ENCODE data around the gene PCSK2.

PCSK2 gene

GRCh38 chr20:17452441-17452840, 225.6 kb downstream of the PCSK2 start:
- DNase-seq: no peak

GRCh38 chr20:17453592-17453991, 226.8 kb downstream of the PCSK2 start:
- DNase-seq: no peak

DNA sequence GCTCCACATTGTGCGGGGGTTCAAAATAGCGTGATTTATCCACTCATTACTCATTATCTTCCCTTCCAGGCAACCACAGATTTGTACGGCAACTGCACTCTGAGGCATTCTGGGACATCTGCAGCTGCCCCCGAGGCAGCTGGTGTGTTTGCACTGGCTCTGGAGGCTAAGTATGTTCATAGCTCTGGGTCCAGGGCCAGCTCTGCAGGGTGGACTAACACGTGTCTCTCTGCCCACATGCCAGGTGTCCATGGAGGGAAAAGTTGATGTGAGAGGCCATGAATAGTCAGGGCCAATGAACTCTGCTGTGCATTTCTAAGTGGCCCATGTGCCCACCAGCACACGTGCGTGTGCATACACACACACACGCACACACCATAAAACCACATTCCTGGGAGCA, 229.4 kb downstream of the PCSK2 start:
- DNase-seq: no peak

DNA sequence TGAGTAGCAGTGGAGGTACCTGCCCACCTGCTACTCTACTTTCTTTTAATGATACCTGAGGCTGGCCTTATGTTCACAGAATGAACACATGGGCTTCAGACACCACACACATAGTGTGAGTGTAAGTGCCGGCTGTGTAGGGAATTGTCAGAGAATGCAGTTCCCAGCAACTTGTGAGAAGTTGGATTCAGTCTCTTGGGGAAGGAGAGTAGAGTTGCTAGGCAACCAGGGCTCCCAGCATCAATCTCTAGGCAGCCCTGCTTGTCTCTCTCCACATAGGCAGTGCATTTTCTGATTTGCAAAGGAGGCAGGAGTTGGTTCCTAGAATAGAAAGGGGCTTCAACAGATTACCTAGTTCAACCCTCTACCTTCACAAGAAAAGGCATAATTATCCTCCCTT, 230.2 kb downstream of the PCSK2 start:
- no peak for DNase-seq

DNA sequence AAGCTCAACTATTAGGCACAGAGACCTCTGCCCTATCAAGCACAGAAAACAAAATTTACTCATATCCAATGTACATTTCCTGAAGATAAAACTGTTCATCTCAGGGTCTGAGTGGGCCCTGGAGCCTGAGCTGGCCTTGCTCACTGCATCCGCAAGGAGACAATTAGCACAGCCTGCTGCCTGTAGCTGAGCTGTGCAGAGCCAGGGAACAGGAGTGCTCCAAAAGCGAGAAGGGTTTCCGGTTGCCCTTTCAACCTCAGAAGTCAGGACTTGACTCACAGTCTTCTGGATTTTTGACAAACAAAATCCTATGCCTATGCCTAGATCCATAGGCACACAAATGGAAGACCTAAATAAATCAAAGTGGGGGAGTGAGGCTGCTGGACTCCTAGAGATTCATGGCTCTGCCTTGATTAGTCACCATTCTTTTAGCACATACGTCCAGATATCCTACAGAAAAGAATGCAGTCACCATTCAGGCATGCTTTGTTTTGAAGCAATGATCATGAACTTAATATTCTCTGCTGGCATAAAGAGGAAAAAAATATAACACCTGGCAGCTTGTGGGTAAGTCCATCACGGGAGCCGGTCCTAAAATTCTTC, 230.8 kb downstream of the PCSK2 start:
- DNase-seq: no peak

- DNase-seq: no peak
These were observed 233.3 kb downstream of the PCSK2 start for GRCh38 chr20:17460119-17460518.

DNA sequence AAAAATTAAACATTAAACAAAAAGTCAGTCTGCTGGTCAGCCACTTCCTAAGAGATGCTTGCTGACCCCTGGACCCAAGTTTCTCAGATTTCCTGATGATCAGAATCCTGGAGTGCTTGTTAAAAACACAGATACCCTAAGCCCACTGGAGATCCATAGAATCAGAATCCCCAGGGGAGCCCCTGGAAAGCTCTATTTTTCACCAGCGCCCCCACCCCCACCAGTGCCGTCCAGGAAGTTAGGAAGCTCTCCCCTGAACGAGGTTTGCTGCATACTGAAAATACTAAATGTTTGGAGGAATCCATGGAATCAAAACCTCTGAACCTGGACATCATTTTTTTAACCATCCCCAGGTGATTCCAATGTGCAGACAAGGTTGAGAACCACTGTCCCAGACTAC, 235.1 kb downstream of the PCSK2 start:
- DNase-seq: no peak

DNA sequence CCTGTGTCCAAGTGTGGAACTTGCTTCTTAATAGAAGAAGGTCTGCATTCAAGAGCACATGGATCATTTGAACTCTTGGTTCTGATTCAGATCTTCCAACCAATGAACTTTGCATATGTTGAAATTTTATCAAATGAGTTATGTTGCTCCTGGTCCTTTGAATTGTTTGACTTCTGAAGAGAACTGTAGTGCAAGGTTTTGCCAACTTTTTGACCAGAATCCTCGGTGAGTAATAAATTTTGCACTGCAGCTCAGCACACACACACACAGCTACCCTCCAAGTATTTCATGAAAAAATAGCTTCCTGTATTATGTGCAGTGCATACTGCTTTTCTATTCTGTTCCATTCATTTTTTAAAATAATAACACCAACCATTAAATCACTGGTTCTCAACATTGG, 236.9 kb downstream of the PCSK2 start:
- no peak for DNase-seq

DNA sequence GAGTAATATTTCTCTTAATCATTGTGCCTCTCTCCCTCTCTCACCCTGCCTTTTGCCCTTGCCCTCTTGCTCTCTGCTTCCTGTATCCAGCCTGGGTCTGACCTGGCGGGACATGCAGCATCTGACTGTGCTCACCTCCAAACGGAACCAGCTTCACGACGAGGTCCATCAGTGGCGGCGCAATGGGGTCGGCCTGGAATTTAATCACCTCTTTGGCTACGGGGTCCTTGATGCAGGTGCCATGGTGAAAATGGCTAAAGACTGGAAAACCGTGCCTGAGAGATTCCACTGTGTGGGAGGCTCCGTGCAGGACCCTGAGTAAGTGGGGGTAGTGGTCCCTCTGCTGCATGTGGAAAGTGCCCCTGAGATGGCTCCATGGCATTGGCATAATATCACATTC, 238.4 kb downstream of the PCSK2 start:
- no peak for DNase-seq

DNA sequence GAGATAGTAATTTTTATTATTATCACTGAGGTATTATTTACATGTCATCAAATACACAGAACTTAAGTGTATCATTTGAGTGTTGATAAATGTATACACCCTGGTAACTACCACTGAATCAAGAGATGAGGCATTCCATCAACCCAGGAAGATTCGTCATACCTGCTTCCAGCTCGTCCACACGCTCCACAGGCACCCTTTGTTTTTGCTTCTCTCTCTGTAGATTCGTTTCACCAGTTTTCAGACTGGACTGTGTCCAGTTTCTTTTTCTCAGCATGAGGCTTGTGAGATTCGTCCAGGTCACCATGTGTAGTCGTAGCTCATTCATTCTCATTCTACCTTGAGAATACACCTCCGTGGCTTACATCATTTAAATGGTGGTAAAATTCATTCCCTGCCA, 239.8 kb downstream of the PCSK2 start:
- DNase-seq: no peak

DNA sequence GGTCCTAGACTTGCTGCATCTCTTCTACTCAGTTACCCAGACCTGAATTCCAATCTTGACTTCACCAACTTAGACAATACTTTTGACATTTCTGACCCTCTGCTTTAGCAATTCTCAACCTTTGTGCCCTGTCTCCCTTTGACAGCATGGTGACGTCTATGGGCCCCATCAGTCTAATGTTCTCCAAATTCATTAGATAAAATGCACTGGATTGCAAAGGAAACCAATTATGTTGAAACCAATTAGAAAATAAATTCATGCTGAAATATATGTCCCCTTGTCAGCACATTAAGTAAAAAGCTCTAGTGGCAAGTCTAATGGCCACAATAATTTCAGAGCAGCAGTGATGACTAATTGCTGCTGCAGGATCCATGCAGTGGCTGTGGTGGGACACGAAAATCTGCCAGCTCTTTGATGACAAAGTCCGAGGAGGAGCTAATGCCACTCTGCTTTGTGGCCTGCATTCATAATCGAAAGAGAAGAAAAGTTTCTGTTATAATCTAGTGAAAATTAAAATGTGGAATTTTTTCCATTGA, 240.3 kb downstream of the PCSK2 start:
- no peak for DNase-seq

DNA sequence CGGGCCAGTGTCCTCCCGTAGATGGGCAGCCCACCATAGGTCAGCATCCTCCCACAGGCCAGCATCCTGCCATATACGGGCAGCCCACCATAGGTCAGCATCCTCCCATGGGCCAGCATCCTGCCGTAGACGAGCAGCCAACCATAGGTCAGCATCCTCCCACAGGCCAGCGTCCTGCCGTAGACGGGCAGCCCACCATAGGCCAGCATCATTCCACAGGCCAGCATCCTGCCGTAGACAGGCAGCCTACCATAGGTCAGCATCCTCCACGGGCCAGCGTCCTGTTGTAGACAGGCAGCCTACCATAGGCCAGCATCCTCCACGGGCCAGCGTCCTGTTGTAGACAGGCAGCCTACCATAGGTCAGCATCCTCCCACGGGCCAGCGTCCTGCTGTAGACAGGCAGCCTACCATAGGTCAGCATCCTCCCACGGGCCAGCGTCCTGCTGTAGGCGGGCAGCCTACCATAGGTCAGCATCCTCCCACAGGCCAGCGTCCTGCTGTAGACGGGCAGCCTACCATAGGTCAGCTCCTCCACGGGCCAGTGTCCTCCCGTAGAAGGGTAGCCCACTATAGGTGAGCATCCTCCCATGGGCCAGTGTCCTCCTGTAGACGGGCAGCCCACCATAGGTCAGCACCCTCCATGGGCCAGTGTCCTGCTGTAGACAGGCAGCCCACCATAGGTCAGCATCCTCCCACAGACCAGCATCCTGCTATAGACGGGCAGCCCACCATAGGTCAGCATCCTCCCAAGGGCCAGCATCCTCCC, 241.4 kb downstream of the PCSK2 start:
- no peak for DNase-seq

DNA sequence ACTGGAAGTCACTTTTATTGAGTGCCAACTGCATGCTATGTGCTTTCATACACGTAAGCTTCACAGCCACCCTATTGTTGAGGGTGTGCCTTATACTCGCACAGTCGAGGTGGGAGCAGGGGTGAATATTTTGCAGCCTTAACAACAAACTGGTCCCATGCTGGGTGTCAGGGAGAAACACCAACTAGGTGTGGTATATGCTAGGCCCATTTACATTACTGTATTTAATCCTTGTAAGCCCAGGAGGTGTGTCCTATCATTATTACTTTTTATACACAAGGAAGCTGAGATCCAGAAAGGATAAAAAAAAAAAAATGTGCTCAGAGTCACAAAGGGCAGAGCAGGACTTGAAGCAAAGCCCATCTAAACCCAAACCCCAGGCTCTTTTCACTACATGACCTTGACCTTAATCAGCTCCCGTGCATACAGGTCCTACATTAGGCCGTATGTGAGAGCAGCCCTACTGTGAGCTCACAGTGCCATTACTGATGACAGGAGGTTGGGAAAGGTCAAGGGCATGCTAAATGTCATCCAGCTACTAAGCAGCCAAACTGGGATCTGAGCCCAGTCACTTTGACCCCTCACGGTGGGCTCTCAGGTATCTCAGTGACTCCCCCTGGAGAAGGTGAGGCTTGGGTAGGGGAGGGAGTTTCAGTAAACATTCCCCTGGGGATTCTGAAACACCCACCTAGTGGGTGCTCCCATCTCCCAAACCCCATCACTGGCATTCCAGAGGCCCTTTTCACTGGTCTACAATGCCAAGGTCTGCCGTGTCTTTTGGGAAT, 242.6 kb downstream of the PCSK2 start:
- no peak for DNase-seq

DNA sequence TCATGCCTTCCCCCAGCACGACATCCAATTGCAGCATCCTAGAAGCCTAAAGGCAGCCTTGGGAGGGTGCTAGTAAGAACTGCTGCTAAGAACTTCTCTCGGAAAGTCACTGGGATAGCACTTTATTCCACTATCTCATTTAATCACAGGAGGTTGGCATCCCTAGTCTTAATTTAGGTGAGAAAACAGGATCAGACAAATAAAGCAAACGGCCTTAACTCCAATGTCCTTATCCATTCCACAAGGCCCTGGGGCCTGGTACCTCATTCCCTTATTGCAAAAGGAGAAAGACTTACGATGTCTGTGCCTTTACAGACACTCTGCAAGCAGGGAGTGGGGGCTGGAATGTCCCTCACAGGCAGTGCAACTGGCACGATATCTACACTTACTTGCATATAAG, 243.7 kb downstream of the PCSK2 start:
- DNase-seq: no peak

GRCh38 chr20:17470973-17471372, 244.1 kb downstream of the PCSK2 start:
- no peak for DNase-seq

DNA sequence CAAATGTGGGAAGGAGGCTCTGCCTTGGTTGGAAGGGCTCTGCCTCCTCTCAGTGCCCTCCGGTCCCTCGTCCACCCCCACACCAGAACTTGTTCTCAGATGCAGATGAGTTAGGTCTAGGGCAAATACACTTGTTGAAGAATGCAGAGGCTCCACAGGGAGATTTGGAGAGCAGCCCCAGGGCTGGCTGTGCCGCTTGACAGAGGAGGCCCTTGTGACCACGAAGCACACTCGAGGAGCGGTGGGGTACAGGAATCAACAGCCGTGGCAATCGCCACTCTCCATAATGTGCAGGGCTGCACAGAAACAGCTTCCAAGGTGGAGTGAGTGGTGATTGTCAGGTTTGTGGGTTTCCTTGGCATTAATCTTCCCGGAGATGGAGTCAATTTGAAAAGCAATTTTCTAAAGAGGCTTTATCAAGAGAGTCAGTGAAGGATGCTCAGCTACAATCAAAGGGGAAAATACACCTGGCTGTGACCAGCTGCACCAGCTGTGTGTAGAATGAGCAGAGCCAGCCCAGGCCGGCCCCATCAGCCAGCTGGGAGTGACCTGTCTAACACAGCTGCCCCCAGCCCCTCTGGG, 244.9 kb downstream of the PCSK2 start:
- DNase-seq: no peak

DNA sequence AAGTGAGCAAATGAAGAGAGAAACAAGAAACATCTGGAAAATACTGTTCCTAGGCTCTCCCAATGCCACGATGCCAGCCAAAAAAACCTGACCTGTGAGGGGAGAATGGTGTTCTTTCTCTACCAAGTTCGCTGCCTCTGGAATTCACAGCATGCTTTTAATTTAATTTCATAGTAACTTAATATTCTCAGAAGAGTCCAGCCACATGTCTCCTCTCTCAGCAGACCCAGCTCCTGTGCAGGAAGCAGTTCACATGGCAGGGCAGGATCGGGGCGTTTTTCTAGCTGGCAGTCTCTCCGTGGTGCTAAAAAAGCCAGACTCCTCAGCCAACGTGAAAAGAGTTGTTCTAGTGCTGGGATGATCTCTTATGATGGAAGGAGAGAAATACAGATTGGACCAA, 246.8 kb downstream of the PCSK2 start:
- DNase-seq: no peak

GRCh38 chr20:17479063-17479657, 252.3 kb downstream of the PCSK2 start:
- no peak for DNase-seq

- DNase-seq: no peak
These were observed 253.9 kb downstream of the PCSK2 start for GRCh38 chr20:17480696-17481095.

DNA sequence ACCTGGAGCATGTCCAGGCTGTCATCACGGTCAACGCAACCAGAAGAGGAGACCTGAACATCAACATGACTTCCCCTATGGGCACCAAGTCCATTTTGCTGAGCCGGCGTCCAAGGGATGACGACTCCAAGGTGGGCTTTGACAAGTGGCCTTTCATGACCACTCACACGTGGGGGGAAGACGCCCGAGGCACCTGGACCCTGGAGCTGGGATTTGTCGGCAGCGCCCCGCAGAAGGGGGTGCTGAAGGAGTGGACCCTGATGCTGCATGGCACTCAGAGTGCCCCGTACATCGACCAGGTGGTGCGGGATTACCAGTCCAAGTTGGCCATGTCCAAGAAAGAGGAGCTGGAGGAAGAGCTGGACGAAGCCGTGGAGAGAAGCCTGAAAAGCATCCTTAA, 254.8 kb downstream of the PCSK2 start:
- DNase-seq: no peak

DNA sequence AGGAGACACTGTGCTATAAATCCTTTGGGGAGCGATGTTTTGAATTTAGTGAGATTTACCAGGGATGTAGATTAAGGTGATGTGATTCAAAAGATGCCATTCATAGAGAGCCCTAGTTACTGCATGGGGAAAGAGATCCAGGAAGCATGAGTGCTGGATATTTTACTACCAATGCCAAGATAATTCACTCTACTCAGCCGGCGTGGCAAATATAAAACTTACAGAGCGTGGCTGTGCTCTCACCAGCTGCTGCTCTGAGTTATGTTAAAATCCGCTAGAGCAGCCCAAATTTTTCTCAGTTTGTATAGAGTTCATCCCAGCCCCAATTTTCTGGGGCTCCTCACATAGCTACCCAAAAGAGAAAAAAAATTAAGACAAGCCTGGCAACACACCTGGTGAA, 255.7 kb downstream of the PCSK2 start:
- DNase-seq: no peak

DNA sequence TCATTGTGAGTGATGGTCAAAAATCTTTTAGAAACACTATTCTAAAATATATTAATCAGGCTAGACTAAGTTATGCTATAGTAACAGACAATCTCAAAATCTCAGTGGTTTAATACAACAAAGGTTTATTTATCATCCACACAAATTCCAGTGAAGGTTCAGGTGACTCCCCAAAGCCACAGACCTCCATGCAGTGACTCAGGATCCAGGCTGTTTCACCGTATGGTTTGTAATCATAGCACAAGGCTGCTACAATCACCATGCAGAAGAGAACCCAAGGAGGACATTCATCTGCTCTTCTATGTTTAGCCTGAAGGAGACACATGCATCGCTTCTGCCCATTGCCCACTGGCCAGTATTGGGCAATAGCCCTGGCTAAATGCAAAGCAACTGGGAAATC, 258.2 kb downstream of the PCSK2 start:
- DNase-seq: no peak
